GM10266 (cell line): ENCODE results near the gene MYO18B.

Source experiments
- DNase-seq: peaks from one replicate; pipeline ENCODE4 v3.0.0; 2012; ENCODE audit errors: extremely low spot score
- CTCF ChIP-seq: IDR thresholded peaks from 2 replicates; pipeline ENCODE4 v1.5.1; 2012; ENCODE audit warnings: mild to moderate bottlenecking, low read depth; ENCODE audit not compliant: control insufficient read depth, insufficient read depth; ENCODE audit errors: missing control alignments

The MYO18B gene

GRCh38 chr22:25814685-25815084, 72.7 kb downstream of the MYO18B start:
- TF ChIP-seq CTCF, result no peak
- DNase-seq, result no peak

- DNase-seq, result no peak
- no peak for TF ChIP-seq CTCF
Observed at GRCh38 chr22:25815561-25815960, 73.6 kb downstream of the MYO18B start.

- DNase-seq, result no peak
- no peak for TF ChIP-seq CTCF
Observed at GRCh38 chr22:25816522-25817059, 74.6 kb downstream of the MYO18B start.

- DNase-seq, result no peak
- no peak for TF ChIP-seq CTCF
Observed at GRCh38 chr22:25817092-25817943, 75.3 kb downstream of the MYO18B start.

- TF ChIP-seq CTCF, result no peak
- DNase-seq, result no peak
Observed at GRCh38 chr22:25818541-25818940, 76.6 kb downstream of the MYO18B start.

- TF ChIP-seq CTCF, result no peak
- no peak for DNase-seq
Observed at GRCh38 chr22:25822344-25822743, 80.4 kb downstream of the MYO18B start.

- TF ChIP-seq CTCF, result no peak
- DNase-seq, result no peak
Observed at GRCh38 chr22:25823276-25823675, 81.3 kb downstream of the MYO18B start.
